GM19193 (cell line): Measurements from ENCODE around the gene LARGE2.

ENCODE experiments used
- POLR2A ChIP-seq: IDR thresholded peaks from 4 replicates; pipeline ENCODE4 v1.6.1; 2011; ENCODE audit not compliant: insufficient read depth, insufficient read length; ENCODE audit errors: extremely low read depth

The LARGE2 gene

GRCh38 chr11:45945397-45945999, 23.0 kb downstream of the LARGE2 start:
- TF ChIP-seq POLR2A: no peak

GRCh38 chr11:45947885-45948284, 25.4 kb downstream of the LARGE2 start:
- TF ChIP-seq POLR2A: no peak

GRCh38 chr11:45948356-45948755, 25.9 kb downstream of the LARGE2 start:
- TF ChIP-seq POLR2A: no peak

GRCh38 chr11:45949992-45950407, 27.5 kb downstream of the LARGE2 start:
- no peak for TF ChIP-seq POLR2A

- TF ChIP-seq POLR2A: no peak
These were observed 37.4 kb downstream of the LARGE2 start for GRCh38 chr11:45959851-45960250.

GRCh38 chr11:45960387-45961095, 38.1 kb downstream of the LARGE2 start:
- TF ChIP-seq POLR2A: no peak

- no peak for TF ChIP-seq POLR2A
These were observed 39.3 kb downstream of the LARGE2 start for GRCh38 chr11:45961751-45962240.

- TF ChIP-seq POLR2A: no peak
These were observed 42.5 kb downstream of the LARGE2 start for GRCh38 chr11:45964911-45965389.

GRCh38 chr11:45967506-45967905, 45.0 kb downstream of the LARGE2 start:
- TF ChIP-seq POLR2A: no peak

GRCh38 chr11:45968901-45969300, 46.4 kb downstream of the LARGE2 start:
- no peak for TF ChIP-seq POLR2A

- no peak for TF ChIP-seq POLR2A
These were observed 51.1 kb downstream of the LARGE2 start for GRCh38 chr11:45973601-45974000.

GRCh38 chr11:45974806-45975205, 52.4 kb downstream of the LARGE2 start:
- no peak for TF ChIP-seq POLR2A
